Measurements from ENCODE around the gene MAN2B2.
"Not testable (repeated sequence)": the region's sequence is repeated elsewhere in the genome, so short reads cannot be mapped to it uniquely, and the experiment has no call there.

The MAN2B2 gene

GRCh38 chr4:6643141-6643847 is 68.3 kb downstream of the MAN2B2 start:
- no peak for DNase-seq (ENCODE audit: low read depth)

DNA sequence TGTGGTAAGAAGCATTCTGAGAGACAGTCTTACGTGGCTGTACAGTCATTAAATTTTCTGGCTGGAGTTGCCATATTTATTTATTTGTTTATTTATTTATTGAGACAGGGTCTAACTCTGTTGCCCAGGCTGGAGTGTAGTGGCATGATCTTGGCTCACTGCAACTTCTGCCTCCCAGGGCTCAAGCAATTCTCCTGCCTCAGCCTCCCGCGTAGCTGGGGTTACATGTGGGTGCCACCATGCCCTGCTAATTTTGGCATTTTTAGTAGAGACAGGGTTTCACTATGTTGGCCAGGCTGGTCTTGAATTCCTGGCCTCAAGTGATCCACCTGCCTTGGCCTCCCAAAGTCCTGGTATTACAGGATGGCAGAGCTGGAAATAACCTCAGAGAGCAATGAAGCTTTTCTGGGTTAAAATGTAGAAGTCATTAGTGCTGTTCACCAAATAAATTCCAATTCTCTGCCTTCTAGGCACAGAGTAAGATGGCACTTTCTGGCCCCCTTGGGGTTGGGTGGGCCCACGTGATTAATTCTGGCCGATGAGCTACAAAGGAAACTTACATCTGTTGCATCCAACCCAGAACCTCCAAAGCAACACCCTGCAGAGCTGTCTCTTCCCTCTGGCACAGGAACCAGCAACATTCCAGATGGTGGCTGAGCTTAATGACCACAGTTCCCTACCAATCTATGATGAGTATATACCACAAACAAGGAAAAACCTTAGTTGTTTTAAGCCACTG is 70.0 kb downstream of the MAN2B2 start:
- DNase-seq (ENCODE audit: low read depth) = no peak

GRCh38 chr4:6647169-6647568 is 72.2 kb downstream of the MAN2B2 start:
- no peak for DNase-seq (ENCODE audit: low read depth)

- no peak for DNase-seq (ENCODE audit: low read depth)
These were observed 72.7 kb downstream of the MAN2B2 start for GRCh38 chr4:6647582-6648230.

DNA sequence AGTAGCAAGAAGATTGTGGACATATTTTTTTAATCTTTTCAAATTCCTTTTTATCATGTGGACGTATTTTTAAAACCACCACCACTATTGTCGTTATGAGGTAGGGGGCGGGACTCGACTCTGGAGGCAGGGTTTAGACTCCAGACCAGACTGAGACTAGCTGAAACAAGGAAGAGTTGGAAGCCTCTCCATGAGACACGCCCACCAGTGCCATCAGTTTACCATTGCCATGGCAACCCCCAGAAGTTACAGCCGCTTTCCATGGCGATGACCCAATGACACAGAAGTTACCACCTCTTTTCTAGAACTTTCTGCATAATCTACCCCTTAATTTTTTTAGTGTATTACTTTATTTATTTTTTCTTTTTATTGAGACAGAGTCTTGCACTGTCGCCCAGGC is 74.2 kb downstream of the MAN2B2 start:
- no peak for DNase-seq (ENCODE audit: low read depth)

DNA sequence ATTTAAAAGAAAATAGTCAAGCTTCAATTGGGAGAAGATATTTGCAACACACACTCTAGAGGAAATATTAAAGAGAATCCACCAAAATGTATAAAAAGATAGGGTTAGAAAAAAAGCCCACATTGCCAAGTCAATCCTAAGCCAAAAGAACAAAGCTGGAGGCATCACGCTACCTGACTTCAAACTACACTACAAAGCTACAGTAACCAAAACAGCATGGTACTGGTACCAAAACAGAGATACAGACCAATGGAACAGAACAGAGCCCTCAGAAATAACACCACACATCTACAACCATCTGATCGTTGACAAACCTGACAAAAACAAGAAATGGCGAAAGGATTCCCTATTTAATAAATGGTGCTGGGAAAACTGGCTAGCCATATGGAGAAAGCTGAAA is 79.2 kb downstream of the MAN2B2 start:
- not testable (repeated sequence) for DNase-seq (ENCODE audit: low read depth)

GRCh38 chr4:6655291-6655690 is 80.3 kb downstream of the MAN2B2 start:
- DNase-seq (ENCODE audit: low read depth) = not testable (repeated sequence)

GRCh38 chr4:6655924-6656323 is 80.9 kb downstream of the MAN2B2 start:
- no peak for DNase-seq (ENCODE audit: low read depth)

- no peak for DNase-seq (ENCODE audit: low read depth)
These were observed 82.5 kb downstream of the MAN2B2 start for GRCh38 chr4:6657242-6658208.

DNA sequence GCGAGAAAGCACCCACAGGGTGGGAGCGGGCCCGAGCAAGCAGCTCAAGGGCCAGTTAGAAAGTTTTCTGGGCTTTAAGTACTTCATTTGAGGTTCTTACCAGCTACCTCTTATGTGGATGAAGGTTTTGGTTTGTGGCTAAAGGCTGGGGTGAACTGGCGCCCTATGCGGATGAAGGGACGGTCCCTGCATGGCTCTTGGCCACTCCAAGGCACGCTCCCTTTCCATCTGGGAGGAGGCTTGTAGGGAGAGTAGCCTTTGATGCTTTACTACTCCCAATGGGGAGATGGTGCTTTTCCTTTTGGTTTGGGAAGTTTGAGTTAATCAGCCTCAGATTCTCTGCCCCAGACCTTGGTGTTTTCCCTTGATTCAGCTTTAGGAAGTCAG is 83.2 kb downstream of the MAN2B2 start:
- no peak for DNase-seq (ENCODE audit: low read depth)

DNA sequence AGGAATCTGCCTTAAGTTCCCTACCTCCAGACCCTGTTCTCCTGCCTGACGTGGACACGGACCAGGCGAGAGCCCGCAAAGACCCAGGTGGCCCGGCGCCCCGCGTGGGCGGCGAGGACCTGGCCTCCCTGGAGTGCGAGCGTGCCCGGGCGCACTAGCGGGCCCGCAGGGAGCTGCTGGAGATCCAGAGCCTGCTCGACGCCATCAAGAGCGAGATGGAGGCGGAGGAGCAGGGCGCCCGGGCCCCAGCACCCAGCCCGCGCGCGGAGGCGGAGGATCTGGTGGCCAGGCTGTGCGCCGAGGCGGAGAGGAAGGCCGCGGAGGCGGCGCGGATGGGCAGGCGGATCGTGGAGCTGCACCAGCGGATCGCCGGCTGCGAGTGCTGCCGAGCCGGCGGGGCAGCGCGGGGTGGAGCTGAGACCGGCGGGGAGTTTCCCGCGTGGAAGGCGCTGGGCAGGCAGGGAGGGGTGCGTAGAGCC is 83.6 kb downstream of the MAN2B2 start:
- no peak for DNase-seq (ENCODE audit: low read depth)

DNA sequence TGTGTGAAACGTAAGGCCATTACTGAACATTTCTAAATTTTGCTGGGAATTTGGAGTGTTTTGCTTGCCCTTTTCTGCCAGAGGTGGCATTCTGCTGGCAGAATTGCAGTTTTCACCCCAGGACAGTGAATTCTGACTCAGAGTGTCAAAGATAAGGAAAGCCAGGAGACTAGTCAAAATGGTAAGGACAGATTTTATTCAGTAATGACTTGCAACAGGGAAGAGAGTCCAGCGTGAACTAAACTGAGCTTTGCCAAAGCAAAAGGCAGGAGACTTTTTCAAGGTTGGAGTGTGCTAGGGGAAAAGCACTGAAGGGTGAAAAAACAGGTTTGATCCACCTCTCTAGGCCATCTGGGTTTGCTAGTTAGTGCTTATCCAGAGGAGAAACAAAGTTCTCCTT is 84.9 kb downstream of the MAN2B2 start:
- DNase-seq (ENCODE audit: low read depth) = no peak

- DNase-seq (ENCODE audit: low read depth) = no peak
These were observed 85.4 kb downstream of the MAN2B2 start for GRCh38 chr4:6660430-6660829.

- DNase-seq (ENCODE audit: low read depth) = no peak
These were observed 87.6 kb downstream of the MAN2B2 start for GRCh38 chr4:6662591-6662990.

DNA sequence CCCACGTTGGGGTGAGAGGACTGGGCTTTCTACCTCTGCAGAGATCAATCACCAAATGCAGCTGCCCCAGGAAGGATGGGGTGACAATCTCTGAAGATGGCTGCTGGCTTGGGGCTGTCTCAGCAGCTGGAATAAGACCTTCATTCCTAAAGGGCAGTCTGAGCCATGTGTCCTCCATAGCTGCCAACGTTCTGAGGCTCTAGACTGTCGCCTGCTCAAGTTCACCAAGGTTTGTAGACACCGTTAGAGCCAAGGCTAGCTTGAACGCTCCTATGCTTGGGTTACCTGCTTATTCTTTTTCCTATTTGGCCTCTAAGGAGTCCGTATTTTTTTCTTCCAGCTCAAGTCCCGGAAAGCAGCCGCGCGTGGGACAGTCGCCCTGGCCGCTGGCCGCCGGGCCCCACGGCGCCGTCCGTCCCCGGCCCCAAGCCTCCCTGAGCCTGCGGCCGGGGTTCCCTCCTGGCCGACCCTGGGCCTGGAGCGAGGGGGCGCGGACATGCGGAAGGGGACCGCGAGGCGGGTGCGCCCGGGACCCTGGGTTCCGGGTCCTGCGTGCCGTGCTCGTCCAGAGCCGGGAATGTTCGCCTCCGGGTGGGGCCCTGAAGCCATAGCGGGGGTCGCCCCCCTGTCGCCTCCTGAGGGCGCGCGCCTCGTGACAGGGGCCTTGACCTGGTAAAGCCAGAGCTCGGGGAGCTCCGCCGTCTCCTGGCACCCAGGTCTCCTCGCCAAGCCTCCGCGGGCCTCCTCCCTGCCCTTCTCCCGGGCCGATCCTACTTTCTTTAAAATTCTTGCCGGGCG is 88.8 kb downstream of the MAN2B2 start:
- DNase-seq (ENCODE audit: low read depth) = no peak

GRCh38 chr4:6665320-6665654 is 90.3 kb downstream of the MAN2B2 start:
- no peak for DNase-seq (ENCODE audit: low read depth)

DNA sequence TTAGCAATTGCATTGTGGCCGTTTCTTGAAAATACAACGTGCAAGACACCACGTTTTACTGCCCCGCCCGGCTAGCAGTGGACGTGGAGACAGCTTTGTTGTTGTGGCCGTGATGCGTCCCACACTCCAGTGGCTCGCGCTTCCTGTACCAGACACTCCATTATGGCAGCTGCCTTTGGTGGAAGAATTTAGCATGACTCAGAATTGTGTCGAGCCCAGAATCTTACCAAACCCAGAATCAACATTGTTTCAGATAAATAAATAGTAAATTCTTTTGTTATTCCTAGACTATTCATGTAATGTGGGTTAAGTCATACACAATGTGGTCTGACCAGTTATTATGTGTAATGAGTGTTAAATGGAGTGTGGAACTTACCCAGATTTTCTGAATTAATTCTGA is 93.4 kb downstream of the MAN2B2 start:
- no peak for DNase-seq (ENCODE audit: low read depth)

GRCh38 chr4:6671648-6672047 is 96.7 kb downstream of the MAN2B2 start:
- DNase-seq (ENCODE audit: low read depth) = no peak

GRCh38 chr4:6672131-6672530 is 97.1 kb downstream of the MAN2B2 start:
- no peak for DNase-seq (ENCODE audit: low read depth)

- DNase-seq (ENCODE audit: low read depth) = not testable (repeated sequence)
These were observed 97.7 kb downstream of the MAN2B2 start for GRCh38 chr4:6672541-6673190.

Measured in stimulated activated CD8-positive, alpha-beta memory T cell treated with anti-CD3 and anti-CD28 coated beads, Interleukin-12 subunit alpha, Interleukin-12 subunit beta, amount 100 ng/mL, for 1 hour (primary cell).